Left ventricle myocardium inferior (tissue), 1 donor: ENCODE data around the gene TRPC1. TPM values are rescaled to one million over a fixed set of nuclear protein-coding genes. Genes with fewer than 3 reads are reported as not detected.
"Not testable (repeated sequence)": the region's sequence is repeated elsewhere in the genome, so short reads cannot be mapped to it uniquely, and the experiment has no call there.

Source experiments
- DNase-seq: peaks from one replicate; pipeline ENCODE4 v3.0.0-alpha.2; 2020
- H3K27ac ChIP-seq: fragments of 200-600 bp; replicated peaks from 2 replicates; pipeline ENCODE4 v1.8.0; 2021
- H3K27me3 ChIP-seq: fragments of 200-600 bp; 2 replicates; pipeline ENCODE4 v1.8.0; 2021; ENCODE audit warnings: low read depth
- H3K36me3 ChIP-seq: fragments of 200-600 bp; 2 replicates; pipeline ENCODE4 v1.8.0; 2021
- H3K4me1 ChIP-seq: fragments of 200-600 bp; 2 replicates; pipeline ENCODE4 v1.8.0; 2021
- H3K4me3 ChIP-seq: fragments of 200-600 bp; 2 replicates; pipeline ENCODE4 v1.8.0; 2021; ENCODE audit warnings: mild to moderate bottlenecking, moderate library complexity
- H3K9me3 ChIP-seq: fragments of 200-600 bp; replicated peaks from 2 replicates; pipeline ENCODE4 v1.8.0; 2021
- intact Hi-C: fragments of 100-400 bp; cut with micrococcal nuclease; formaldehyde crosslinking; loops from one replicate; pipeline ENCODE4 v1.11.0; 2022
- total RNA-seq: library from RNA; stranded (reverse); fragmentation: NEBNext Ultra II Directional; extraction: Animal tissue kit (Norgen Biotek cat#: 25700); gene quantifications from one replicate; pipeline ENCODE4 v1.2.1, GENCODE V29; 2021
- TF ChIP-seq, protein P1 (sequence below): fragments of 200-600 bp; IDR thresholded peaks from 2 replicates; pipeline ENCODE4 v1.8.0; 2021; ENCODE audit warnings: antibody characterized with exemption, mild to moderate bottlenecking, borderline replicate concordance
- donor health status: DM: no; HTN: yes; CAD: no; lungs with severe emphysema.

The TRPC1 gene
- total RNA-seq, 1 donor from 2014 or later: 13.9 TPM

DNA sequence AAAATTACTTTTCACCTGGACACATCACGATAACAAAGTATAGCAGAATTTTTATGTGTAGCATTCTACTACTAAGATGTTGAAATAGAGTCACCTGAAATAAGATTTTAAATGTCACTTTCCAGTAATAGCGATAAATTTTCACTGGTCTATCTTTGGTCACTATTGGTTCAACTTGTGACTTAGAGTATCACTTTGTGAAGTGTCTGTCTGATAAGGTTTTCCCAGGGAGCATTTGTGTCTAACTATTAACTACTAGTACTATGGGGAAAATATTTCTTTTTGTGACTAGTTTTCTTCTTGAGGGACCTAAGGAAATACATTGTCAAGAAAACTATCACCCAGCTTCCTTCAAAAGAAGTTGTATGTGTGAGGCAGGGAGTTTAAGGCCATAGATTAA lies 11.0 kb downstream of the TRPC1 start:
- Histone ChIP-seq H3K27ac (peak overlapping the region; percentile 77), H3K27me3 (no peaks in the 10 kb centered on the region), H3K4me1 (peaks cover 26% of the 10 kb centered on the region), H3K4me3 (peak overlapping the region; percentile 32), H3K36me3 (no peaks in the 10 kb centered on the region), H3K9me3 (no peaks in the 10 kb centered on the region)
- intact Hi-C loops: no loop called here
- TF ChIP-seq, protein P1, sequence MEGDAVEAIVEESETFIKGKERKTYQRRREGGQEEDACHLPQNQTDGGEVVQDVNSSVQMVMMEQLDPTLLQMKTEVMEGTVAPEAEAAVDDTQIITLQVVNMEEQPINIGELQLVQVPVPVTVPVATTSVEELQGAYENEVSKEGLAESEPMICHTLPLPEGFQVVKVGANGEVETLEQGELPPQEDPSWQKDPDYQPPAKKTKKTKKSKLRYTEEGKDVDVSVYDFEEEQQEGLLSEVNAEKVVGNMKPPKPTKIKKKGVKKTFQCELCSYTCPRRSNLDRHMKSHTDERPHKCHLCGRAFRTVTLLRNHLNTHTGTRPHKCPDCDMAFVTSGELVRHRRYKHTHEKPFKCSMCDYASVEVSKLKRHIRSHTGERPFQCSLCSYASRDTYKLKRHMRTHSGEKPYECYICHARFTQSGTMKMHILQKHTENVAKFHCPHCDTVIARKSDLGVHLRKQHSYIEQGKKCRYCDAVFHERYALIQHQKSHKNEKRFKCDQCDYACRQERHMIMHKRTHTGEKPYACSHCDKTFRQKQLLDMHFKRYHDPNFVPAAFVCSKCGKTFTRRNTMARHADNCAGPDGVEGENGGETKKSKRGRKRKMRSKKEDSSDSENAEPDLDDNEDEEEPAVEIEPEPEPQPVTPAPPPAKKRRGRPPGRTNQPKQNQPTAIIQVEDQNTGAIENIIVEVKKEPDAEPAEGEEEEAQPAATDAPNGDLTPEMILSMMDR: no peak
- no peak for DNase-seq

DNA sequence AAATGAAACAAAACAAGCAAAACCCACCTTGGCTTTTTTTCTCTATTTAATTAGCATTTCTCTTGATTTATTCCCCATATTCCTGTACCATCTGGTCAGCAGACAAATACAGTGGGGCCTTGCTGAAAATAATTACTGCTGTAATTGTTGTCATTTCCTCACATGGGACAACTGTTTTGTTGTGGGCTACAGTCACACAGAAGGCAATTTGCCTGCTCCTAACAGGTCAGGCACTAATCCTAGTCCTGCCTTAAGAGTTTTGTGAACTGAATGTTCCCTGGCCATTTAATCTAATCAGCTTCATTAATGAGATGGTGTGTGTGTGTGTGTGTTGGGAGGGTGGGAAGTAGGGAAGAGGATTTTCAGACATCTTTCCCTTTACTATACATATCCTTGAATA lies 11.6 kb downstream of the TRPC1 start:
- Histone ChIP-seq H3K36me3 (no peaks in the 10 kb centered on the region), H3K9me3 (no peaks in the 10 kb centered on the region), H3K4me1 (peaks cover 26% of the 10 kb centered on the region), H3K27me3 (no peaks in the 10 kb centered on the region), H3K27ac (peak overlapping the region; percentile 77), H3K4me3 (peak overlapping the region; percentile 32)
- DNase-seq: no peak
- TF ChIP-seq, protein P1: no peak
- intact Hi-C loops: no loop called here

GRCh38 chr3:142738396-142738795 lies 14.6 kb downstream of the TRPC1 start:
- Histone ChIP-seq H3K27me3 (no peaks in the 10 kb centered on the region), H3K4me1 (peaks cover 22% of the 10 kb centered on the region), H3K36me3 (no peaks in the 10 kb centered on the region), H3K4me3 (no peak overlapping the region), H3K27ac (no peak overlapping the region), H3K9me3 (no peaks in the 10 kb centered on the region)
- intact Hi-C loops: no loop called here
- TF ChIP-seq, protein P1: no peak
- no peak for DNase-seq

DNA sequence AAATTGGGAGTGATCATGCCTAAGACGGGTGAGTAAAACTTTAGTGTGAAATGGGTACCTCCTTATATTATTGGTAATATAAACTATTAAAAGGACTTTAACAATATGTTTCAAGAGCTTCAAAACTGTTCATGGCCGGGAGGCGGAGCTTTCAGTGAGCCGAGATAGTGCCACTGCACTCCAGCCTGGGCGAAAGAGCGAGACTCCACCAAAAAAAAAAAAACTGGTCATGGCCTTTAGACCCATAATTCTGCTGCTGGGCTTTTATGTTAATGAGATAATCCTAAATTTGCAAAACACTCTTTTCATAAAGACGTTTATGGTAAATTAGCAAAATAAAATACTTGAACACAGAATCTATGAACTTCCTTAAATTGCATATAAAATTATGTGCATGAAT lies 22.8 kb downstream of the TRPC1 start:
- H3K4me1 ChIP-seq: no peaks in the 10 kb centered on the region
- H3K9me3 ChIP-seq: peaks cover 15% of the 10 kb centered on the region
- TF ChIP-seq, protein P1: no peak
- H3K4me3 ChIP-seq: no peak overlapping the region
- H3K36me3 ChIP-seq: peaks cover 44% of the 10 kb centered on the region
- DNase-seq: no peak
- intact Hi-C loops: no loop called here
- no peak overlapping the region for H3K27ac ChIP-seq
- no peaks in the 10 kb centered on the region for H3K27me3 ChIP-seq

DNA sequence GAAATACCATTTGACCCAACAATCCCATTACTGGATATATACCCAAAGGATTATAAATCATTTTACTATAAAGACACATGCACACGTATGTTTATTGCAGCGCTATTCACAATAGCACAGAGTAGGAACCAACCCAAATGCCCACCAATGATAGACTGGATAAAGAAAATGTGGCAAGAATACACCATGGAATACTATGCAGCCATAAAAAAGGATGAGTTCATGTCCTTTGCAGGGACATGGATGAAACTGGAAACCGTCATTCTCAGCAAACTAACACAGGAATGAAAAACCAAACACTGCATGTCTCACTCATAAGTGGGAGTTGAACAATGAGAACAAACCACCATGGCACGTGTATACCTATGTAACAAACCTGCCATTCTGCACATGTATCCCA lies 26.7 kb downstream of the TRPC1 start:
- DNase-seq, intact Hi-C loops: not testable (repeated sequence)

DNA sequence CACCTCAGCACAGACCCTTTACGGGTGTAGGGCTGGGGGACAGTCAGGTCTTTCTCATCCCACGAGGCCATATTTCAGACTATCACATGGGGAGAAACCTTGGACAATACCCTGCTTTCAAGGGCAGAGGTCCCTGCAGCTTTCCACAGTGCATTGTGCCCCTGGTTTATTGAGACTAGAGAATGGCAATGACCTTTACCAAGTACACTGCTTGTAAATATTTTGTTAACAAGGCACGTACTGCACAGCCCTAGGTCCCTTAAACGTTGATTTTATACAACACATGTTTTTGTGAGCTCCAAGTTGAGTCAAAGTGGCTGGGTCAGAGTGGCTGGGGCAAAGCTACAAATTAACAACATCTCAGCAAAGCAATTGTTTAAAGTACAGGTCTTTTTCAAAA lies 28.8 kb downstream of the TRPC1 start:
- H3K27ac ChIP-seq, intact Hi-C loops, DNase-seq, H3K4me3 ChIP-seq, H3K27me3 ChIP-seq, H3K4me1 ChIP-seq: not testable (repeated sequence)
- H3K36me3 ChIP-seq: peaks cover 40% of the 10 kb centered on the region
- H3K9me3 ChIP-seq: peaks cover 15% of the 10 kb centered on the region

More for the DNA sequence above, 26.7 kb downstream of the TRPC1 start:
- Histone ChIP-seq H3K9me3 (peaks cover 15% of the 10 kb centered on the region), H3K36me3 (peaks cover 37% of the 10 kb centered on the region)
- H3K4me1 ChIP-seq, H3K27ac ChIP-seq, H3K27me3 ChIP-seq, H3K4me3 ChIP-seq: not testable (repeated sequence)

- H3K27ac ChIP-seq: no peak overlapping the region
Measured at GRCh38 chr3:142754494-142754893, 30.7 kb downstream of the TRPC1 start.

More at GRCh38 chr3:142754494-142754893, 30.7 kb downstream of the TRPC1 start:
- DNase-seq: no peak
- Histone ChIP-seq H3K27me3 (no peaks in the 10 kb centered on the region), H3K4me3 (no peak overlapping the region), H3K36me3 (peaks cover 25% of the 10 kb centered on the region), H3K4me1 (no peaks in the 10 kb centered on the region), H3K9me3 (peaks cover 12% of the 10 kb centered on the region)
- intact Hi-C loops: no loop called here
- TF ChIP-seq, protein P1: no peak
